Lower leg skin (tissue), 3 donors: ENCODE data around the gene MPHOSPH10.

ENCODE experiments used
- POLR2A ChIP-seq, 2 donors: fragments of 450-650 bp; IDR thresholded peaks; one replicate each; pipeline ENCODE4 v1.6.1; 2016 to 2017; ENCODE audit warnings: antibody characterized with exemption in 2 of 2, mild to moderate bottlenecking in 1 of 2, moderate library complexity in 1 of 2
- TF ChIP-seq, protein P1 (sequence below), 3 donors: fragments of 450-650 bp; IDR thresholded peaks; one replicate each; pipeline ENCODE4 v1.5.1; 2016; ENCODE audit warnings: antibody characterized with exemption in 3 of 3, mild to moderate bottlenecking in 3 of 3, moderate library complexity in 2 of 3

DNA sequence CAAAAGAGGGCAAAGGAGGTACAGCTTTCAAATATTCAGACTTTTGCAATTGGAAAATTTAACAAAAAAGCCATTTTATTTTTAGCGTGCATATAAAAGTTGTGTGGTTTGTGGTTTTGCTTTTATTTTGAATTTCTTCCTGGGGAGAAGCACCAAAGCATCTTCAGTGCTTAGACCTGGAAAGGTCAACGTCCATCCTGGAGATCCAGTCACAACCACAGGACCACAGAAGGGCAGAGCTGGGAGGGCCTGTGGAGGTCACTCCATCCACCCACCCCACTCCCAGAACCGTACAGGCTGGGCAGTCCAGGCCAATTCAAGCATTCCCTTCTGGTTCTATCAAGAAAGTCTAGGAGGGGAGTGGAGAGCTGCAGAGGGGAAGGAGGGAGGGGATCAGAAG lies 43.8 kb downstream of the MPHOSPH10 start:
- TF ChIP-seq, protein P1, sequence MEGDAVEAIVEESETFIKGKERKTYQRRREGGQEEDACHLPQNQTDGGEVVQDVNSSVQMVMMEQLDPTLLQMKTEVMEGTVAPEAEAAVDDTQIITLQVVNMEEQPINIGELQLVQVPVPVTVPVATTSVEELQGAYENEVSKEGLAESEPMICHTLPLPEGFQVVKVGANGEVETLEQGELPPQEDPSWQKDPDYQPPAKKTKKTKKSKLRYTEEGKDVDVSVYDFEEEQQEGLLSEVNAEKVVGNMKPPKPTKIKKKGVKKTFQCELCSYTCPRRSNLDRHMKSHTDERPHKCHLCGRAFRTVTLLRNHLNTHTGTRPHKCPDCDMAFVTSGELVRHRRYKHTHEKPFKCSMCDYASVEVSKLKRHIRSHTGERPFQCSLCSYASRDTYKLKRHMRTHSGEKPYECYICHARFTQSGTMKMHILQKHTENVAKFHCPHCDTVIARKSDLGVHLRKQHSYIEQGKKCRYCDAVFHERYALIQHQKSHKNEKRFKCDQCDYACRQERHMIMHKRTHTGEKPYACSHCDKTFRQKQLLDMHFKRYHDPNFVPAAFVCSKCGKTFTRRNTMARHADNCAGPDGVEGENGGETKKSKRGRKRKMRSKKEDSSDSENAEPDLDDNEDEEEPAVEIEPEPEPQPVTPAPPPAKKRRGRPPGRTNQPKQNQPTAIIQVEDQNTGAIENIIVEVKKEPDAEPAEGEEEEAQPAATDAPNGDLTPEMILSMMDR (IDR thresholded peaks at IDR 0.05), result no peak
- no peak for TF ChIP-seq POLR2A (IDR thresholded peaks at IDR 0.05)
